SW 1271 (cell line): ENCODE results near the gene RILPL1.
"Not testable (repeated sequence)": the region's sequence is repeated elsewhere in the genome, so short reads cannot be mapped to it uniquely, and the experiment has no call there.

Source experiments
- DNase-seq, 2 experiments: peaks; one replicate each; lab custom pipeline; 2025; lab: John Stamatoyannopoulos, UW

The RILPL1 gene

GRCh38 chr12:123494124-123494851, 39.2 kb downstream of the RILPL1 start:
- DNase-seq: no peak

- DNase-seq: not testable (repeated sequence)
Observed at GRCh38 chr12:123492339-123493039, 41.0 kb downstream of the RILPL1 start.

GRCh38 chr12:123491481-123491880, 42.0 kb downstream of the RILPL1 start:
- DNase-seq: no peak

GRCh38 chr12:123491056-123491455, 42.5 kb downstream of the RILPL1 start:
- DNase-seq: no peak

GRCh38 chr12:123490089-123490488, 43.4 kb downstream of the RILPL1 start:
- DNase-seq: no peak

- no peak for DNase-seq
Observed at GRCh38 chr12:123489580-123489979, 43.9 kb downstream of the RILPL1 start.

GRCh38 chr12:123488539-123489230, 44.8 kb downstream of the RILPL1 start:
- DNase-seq: no peak

GRCh38 chr12:123487428-123487827, 46.1 kb downstream of the RILPL1 start:
- DNase-seq: no peak

GRCh38 chr12:123485756-123486155, 47.8 kb downstream of the RILPL1 start:
- DNase-seq: no peak

GRCh38 chr12:123483602-123484248, 49.8 kb downstream of the RILPL1 start:
- no peak for DNase-seq

GRCh38 chr12:123482876-123483275, 50.6 kb downstream of the RILPL1 start:
- no peak for DNase-seq

- DNase-seq: not testable (repeated sequence)
Observed at GRCh38 chr12:123481251-123481650, 52.3 kb downstream of the RILPL1 start.

- no peak for DNase-seq
Observed at GRCh38 chr12:123479442-123480180, 53.9 kb downstream of the RILPL1 start.

- no peak for DNase-seq
Observed at GRCh38 chr12:123478762-123479161, 54.8 kb downstream of the RILPL1 start.

- DNase-seq: no peak
Observed at GRCh38 chr12:123478069-123478468, 55.5 kb downstream of the RILPL1 start.

GRCh38 chr12:123475246-123475703, 58.2 kb downstream of the RILPL1 start:
- no peak for DNase-seq

GRCh38 chr12:123474485-123475245, 58.9 kb downstream of the RILPL1 start:
- DNase-seq: no peak

GRCh38 chr12:123472438-123472849, 61.1 kb downstream of the RILPL1 start:
- DNase-seq: no peak

- DNase-seq: no peak
Observed at GRCh38 chr12:123471374-123472068, 62.0 kb downstream of the RILPL1 start.

- DNase-seq: no peak
Observed at GRCh38 chr12:123469978-123470377, 63.5 kb downstream of the RILPL1 start.
